GM21447 (cell line): Measurements from ENCODE around the gene IFI27.
"Not testable (repeated sequence)": the region's sequence is repeated elsewhere in the genome, so short reads cannot be mapped to it uniquely, and the experiment has no call there.

ENCODE experiments used
- ATAC-seq: cut with Tn5 transposase; IDR thresholded peaks from one replicate; pipeline ENCODE4 v1.9.1; 2021; ENCODE audit not compliant: unreplicated experiment

The IFI27 gene

DNA sequence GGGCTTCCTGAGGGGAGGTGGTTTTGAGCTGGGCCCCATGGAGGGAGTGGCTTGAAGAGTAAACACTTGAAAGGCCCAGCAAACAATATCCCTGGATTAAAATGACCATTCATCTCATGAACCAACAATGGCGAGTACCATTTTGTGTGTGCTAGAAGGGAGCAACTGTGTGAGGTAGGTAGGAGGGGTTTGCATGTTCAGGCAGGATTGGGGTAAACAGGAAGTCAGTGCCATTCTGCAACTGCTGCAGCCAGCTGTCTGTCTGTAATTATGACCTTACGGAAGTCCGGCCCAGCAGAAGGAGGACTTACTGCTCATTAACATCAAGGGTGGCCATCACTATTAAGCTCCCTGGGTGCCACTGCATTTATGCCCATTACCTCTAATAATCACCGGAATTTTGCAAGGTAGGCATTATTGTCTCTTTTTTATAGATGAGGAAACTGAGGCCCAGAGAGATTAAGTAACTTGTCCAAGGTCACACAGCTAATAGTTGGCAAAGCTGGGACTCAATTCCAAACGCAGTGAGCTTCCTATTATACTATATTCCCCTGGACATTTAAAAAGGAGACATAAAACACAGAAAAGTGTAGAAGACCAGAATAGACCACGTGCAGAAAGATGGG, 35.5 kb downstream of the IFI27 start:
- ATAC-seq = no peak

- no peak for ATAC-seq
Measured at GRCh38 chr14:94152676-94153075, 42.1 kb downstream of the IFI27 start.

GRCh38 chr14:94153750-94154342, 43.3 kb downstream of the IFI27 start:
- no peak for ATAC-seq

DNA sequence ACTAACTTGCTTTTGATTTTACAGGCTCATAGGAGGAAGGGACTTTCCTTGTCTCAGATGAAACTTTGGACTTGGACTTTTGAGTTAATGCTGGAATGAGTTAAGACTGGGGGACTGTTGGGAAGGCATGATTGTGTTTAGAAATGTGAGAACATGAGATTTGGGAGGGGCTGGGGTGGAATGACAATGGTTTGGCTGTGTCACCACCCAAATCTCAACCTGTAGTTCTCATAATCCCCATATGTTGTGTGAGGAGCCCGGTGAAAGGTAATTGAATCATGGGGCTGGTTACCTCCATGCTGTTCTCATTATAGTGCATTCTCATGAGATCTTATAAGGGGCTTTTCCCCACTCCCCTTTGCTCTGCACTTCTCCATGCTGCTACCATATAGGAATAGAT, 45.6 kb downstream of the IFI27 start:
- not testable (repeated sequence) for ATAC-seq

- ATAC-seq = no peak
Measured at GRCh38 chr14:94157197-94157596, 46.7 kb downstream of the IFI27 start.

GRCh38 chr14:94158239-94158883, 47.8 kb downstream of the IFI27 start:
- no peak for ATAC-seq

DNA sequence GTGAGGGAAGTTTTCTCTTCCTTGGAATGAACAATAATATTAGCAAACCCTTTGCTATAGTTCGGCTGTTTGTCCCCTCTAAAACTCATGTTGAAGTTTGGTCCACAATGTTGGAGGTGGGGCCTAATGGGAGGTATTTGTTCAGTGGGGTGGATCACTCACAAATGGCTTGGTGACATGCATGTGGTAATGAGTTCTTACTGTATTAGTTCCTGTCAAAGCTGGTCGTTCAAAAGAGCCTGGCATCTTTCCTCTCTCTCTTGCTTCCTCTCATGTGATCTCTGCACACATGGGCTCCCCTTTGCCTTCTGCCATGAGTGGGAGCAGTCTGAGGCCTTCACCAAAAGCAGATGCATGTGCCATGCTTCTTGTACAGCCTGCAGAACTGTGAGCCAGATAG, 50.5 kb downstream of the IFI27 start:
- no peak for ATAC-seq

GRCh38 chr14:94161981-94162380, 51.4 kb downstream of the IFI27 start:
- no peak for ATAC-seq

GRCh38 chr14:94162466-94162865, 51.9 kb downstream of the IFI27 start:
- ATAC-seq = no peak

- ATAC-seq = no peak
Measured at GRCh38 chr14:94163796-94164195, 53.3 kb downstream of the IFI27 start.

DNA sequence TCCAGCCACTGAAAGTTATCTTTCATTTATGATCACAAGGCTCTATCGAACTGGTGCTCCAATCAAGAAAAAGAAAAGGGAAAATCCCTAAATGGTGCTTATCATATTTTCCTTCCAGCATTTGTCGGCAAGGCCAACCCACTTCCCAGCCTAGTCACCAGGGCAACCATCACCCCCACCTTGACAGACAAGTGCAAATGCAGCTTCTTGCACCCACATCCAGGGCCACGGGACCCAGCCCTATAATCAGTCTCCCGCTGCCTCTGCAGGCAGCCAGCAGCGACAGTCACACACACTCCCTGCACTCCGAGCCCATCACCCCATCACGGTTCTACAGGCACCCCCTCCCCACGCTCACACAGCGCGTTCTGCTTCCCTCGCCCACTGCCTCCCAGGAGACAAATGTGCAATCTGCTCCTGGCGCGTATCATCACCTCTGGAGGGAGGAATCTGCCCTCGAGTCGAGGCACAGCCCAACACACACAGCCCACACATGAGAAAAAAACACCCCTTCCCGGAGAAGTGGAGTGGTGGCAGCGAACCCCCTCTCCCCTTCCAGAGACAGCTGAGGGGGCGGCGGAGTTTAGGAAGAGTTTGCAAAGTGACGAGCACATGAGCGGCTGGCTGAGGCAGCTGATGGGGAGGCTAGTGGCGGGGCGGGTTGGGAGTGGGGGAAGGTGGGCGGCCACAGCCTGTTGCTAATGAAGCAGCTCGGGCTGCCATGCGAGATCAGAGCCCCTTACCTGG, 54.3 kb downstream of the IFI27 start:
- ATAC-seq = no peak

GRCh38 chr14:94165744-94166143, 55.2 kb downstream of the IFI27 start:
- ATAC-seq = no peak
